SK-N-SH treated with all-trans-retinoic acid at 6 μM for 48 hours (cell line): Measurements from ENCODE around the gene KDM5A.
"Not testable (repeated sequence)": the region's sequence is repeated elsewhere in the genome, so short reads cannot be mapped to it uniquely, and the experiment has no call there.

Experiments used
- ATAC-seq: fragments of 200-7000 bp; cut with Tn5 transposase; 3 replicates; pipeline ENCODE4 v1.9.1; 2020; ENCODE audit warnings: mild to moderate bottlenecking, moderate library complexity
- BACH2 ChIP-seq: fragments of 250-450 bp; sonication (Bioruptor Pico); IDR thresholded peaks from 2 replicates; pipeline ENCODE4 v1.9.0; 2021; ENCODE audit warnings: mild to moderate bottlenecking, borderline replicate concordance
- CSDC2 ChIP-seq: fragments of 250-450 bp; sonication (Bioruptor Pico); IDR thresholded peaks from 2 replicates; pipeline ENCODE4 v1.5.0; 2020; ENCODE audit warnings: mild to moderate bottlenecking, moderate library complexity
- ESRRG ChIP-seq: fragments of 250-450 bp; sonication (Bioruptor Pico); IDR thresholded peaks from 2 replicates; pipeline ENCODE4 v1.6.1; 2021; ENCODE audit warnings: mild to moderate bottlenecking
- GLIS3 ChIP-seq: fragments of 250-450 bp; sonication (Bioruptor Pico); IDR thresholded peaks from 2 replicates; pipeline ENCODE4 v1.5.0; 2020; ENCODE audit warnings: mild to moderate bottlenecking, moderate library complexity
- ISL1 ChIP-seq: fragments of 250-450 bp; sonication (Bioruptor Pico); IDR thresholded peaks from 2 replicates; pipeline ENCODE4 v2.1.2; 2022; ENCODE audit warnings: mild to moderate bottlenecking, moderate library complexity
- OSR1 ChIP-seq: fragments of 250-450 bp; sonication (Bioruptor Pico); IDR thresholded peaks from 2 replicates; pipeline ENCODE4 v1.8.0; 2022; ENCODE audit warnings: moderate library complexity, mild to moderate bottlenecking, inconsistent platforms
- PPARA ChIP-seq: fragments of 250-450 bp; sonication (Bioruptor Pico); IDR thresholded peaks from 2 replicates; pipeline ENCODE4 v1.5.0; 2020; ENCODE audit warnings: mild to moderate bottlenecking, borderline replicate concordance
- RARB ChIP-seq: fragments of 250-450 bp; sonication (Bioruptor Pico); IDR thresholded peaks from 2 replicates; pipeline ENCODE4 v1.8.0; 2021; ENCODE audit warnings: mild to moderate bottlenecking, moderate library complexity
- TCF4 ChIP-seq: fragments of 250-450 bp; sonication (Bioruptor Pico); IDR thresholded peaks from 2 replicates; pipeline ENCODE4 v1.8.0; 2021; ENCODE audit warnings: mild to moderate bottlenecking, moderate library complexity, borderline replicate concordance
- TOX ChIP-seq: fragments of 250-450 bp; sonication (Bioruptor Pico); IDR thresholded peaks from 2 replicates; pipeline ENCODE4 v1.8.0; 2021; ENCODE audit warnings: mild to moderate bottlenecking, moderate library complexity, borderline replicate concordance
- ZFP3 ChIP-seq: fragments of 250-450 bp; sonication (Bioruptor Pico); IDR thresholded peaks from 2 replicates; pipeline ENCODE4 v1.5.0; 2020; ENCODE audit warnings: mild to moderate bottlenecking, moderate library complexity
- ZNF565 ChIP-seq: fragments of 450-650 bp; formaldehyde crosslinking; conservative IDR thresholded peaks from 2 replicates; pipeline ENCODE4 v1.5.0; 2020; ENCODE audit warnings: low read depth, mild to moderate bottlenecking, moderate library complexity
- ZNF70 ChIP-seq: fragments of 450-650 bp; formaldehyde crosslinking; IDR thresholded peaks from 2 replicates; pipeline ENCODE4 v1.5.0; 2020; ENCODE audit warnings: mild to moderate bottlenecking, moderate library complexity
- ZNF8 ChIP-seq: fragments of 450-650 bp; formaldehyde crosslinking; IDR thresholded peaks from 2 replicates; pipeline ENCODE4 v1.5.0; 2020; ENCODE audit warnings: mild to moderate bottlenecking, moderate library complexity
- TF ChIP-seq, protein P1 (sequence below): fragments of 250-450 bp; sonication (Bioruptor Pico); IDR thresholded peaks from 2 replicates; pipeline ENCODE4 v1.8.0; 2020; ENCODE audit warnings: mild to moderate bottlenecking, moderate library complexity, borderline replicate concordance
- TF ChIP-seq, protein P2 (sequence below): fragments of 250-450 bp; sonication (Bioruptor Pico); IDR thresholded peaks from 2 replicates; pipeline ENCODE4 v1.5.1; 2021; ENCODE audit warnings: mild to moderate bottlenecking, moderate library complexity
- TF ChIP-seq, protein P3 (sequence below): fragments of 250-450 bp; sonication (Bioruptor Pico); IDR thresholded peaks from 2 replicates; pipeline ENCODE4 v1.5.0; 2020; ENCODE audit warnings: mild to moderate bottlenecking, moderate library complexity

KDM5A gene

DNA sequence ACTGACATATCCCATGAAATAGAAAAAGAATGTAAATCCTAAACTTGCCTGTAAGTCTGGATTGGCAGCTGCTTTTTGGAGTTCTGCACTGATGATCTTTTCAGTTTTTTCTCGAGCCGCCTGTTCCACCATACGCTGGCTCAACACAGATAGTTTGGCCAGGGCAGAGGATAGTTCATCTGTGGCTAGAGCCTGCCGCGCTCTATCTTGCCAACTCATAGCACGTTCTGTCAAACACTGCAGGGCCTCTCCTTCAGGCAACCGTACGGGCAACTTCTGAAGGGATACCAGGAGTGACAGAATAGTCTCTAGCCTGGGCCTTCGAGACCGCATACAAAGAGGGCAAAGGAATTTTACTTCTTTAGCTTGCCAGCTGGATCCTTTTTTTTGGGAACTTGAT lies 81.7 kb downstream of the KDM5A start (continued):
- TF ChIP-seq, protein P1, sequence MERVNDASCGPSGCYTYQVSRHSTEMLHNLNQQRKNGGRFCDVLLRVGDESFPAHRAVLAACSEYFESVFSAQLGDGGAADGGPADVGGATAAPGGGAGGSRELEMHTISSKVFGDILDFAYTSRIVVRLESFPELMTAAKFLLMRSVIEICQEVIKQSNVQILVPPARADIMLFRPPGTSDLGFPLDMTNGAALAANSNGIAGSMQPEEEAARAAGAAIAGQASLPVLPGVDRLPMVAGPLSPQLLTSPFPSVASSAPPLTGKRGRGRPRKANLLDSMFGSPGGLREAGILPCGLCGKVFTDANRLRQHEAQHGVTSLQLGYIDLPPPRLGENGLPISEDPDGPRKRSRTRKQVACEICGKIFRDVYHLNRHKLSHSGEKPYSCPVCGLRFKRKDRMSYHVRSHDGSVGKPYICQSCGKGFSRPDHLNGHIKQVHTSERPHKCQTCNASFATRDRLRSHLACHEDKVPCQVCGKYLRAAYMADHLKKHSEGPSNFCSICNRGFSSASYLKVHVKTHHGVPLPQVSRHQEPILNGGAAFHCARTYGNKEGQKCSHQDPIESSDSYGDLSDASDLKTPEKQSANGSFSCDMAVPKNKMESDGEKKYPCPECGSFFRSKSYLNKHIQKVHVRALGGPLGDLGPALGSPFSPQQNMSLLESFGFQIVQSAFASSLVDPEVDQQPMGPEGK, result no peak
- TF ChIP-seq, protein P2, sequence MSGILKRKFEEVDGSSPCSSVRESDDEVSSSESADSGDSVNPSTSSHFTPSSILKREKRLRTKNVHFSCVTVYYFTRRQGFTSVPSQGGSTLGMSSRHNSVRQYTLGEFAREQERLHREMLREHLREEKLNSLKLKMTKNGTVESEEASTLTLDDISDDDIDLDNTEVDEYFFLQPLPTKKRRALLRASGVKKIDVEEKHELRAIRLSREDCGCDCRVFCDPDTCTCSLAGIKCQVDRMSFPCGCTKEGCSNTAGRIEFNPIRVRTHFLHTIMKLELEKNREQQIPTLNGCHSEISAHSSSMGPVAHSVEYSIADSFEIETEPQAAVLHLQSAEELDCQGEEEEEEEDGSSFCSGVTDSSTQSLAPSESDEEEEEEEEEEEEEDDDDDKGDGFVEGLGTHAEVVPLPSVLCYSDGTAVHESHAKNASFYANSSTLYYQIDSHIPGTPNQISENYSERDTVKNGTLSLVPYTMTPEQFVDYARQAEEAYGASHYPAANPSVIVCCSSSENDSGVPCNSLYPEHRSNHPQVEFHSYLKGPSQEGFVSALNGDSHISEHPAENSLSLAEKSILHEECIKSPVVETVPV (CRISPR knock-in tag), result no peak
- TF ChIP-seq, protein P3, sequence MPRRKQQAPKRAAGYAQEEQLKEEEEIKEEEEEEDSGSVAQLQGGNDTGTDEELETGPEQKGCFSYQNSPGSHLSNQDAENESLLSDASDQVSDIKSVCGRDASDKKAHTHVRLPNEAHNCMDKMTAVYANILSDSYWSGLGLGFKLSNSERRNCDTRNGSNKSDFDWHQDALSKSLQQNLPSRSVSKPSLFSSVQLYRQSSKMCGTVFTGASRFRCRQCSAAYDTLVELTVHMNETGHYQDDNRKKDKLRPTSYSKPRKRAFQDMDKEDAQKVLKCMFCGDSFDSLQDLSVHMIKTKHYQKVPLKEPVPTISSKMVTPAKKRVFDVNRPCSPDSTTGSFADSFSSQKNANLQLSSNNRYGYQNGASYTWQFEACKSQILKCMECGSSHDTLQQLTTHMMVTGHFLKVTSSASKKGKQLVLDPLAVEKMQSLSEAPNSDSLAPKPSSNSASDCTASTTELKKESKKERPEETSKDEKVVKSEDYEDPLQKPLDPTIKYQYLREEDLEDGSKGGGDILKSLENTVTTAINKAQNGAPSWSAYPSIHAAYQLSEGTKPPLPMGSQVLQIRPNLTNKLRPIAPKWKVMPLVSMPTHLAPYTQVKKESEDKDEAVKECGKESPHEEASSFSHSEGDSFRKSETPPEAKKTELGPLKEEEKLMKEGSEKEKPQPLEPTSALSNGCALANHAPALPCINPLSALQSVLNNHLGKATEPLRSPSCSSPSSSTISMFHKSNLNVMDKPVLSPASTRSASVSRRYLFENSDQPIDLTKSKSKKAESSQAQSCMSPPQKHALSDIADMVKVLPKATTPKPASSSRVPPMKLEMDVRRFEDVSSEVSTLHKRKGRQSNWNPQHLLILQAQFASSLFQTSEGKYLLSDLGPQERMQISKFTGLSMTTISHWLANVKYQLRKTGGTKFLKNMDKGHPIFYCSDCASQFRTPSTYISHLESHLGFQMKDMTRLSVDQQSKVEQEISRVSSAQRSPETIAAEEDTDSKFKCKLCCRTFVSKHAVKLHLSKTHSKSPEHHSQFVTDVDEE (CRISPR knock-in tag), result no peak
- TF ChIP-seq ISL1 (CRISPR knock-in tag), result no peak

DNA sequence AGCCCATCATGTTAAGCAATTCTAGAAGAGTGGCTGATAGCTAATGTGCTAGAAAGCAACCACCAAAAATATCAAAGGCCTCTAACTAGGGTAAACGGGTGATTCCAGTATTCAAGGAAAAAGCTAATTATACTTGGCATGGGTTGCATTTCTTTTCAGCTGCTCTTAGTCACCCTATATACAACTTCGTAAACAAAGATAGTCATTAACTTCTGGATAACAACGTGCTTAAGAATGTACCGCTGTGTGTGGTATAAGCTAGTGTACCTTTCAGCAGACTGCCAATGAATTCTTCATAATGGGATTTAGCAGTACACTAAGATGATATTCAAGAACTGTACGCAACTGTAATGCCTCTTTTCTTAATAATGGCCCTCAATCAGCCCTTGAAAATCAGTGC lies 84.3 kb downstream of the KDM5A start:
- no peak for TF ChIP-seq RARB (CRISPR knock-in tag)
- no peak for TF ChIP-seq ZFP3 (CRISPR knock-in tag)
- no peak for TF ChIP-seq ZNF8 (CRISPR knock-in tag)
- no peak for TF ChIP-seq BACH2 (CRISPR knock-in tag)
- TF ChIP-seq ISL1 (CRISPR knock-in tag), result no peak
- no peak for TF ChIP-seq TOX (CRISPR knock-in tag)
- ATAC-seq, result no peak

DNA sequence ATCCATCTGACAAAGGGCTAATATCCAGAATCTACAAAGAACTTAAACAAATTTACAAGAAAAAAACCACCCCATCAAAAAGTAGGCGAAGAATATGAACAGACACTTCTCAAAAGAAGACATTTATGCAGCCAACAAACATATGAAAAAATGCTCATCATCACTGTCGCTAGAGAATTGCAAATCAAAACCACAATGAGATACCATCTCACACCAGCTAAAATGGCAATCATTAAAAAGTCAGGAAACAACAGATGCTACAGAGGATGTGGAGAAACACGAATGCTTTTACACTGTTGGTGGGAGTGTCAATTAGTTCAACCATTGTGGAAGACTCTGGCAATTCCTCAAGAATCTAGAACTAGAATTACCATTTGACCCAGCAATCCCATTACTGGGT lies 86.4 kb downstream of the KDM5A start:
- ATAC-seq, result not testable (repeated sequence)

DNA sequence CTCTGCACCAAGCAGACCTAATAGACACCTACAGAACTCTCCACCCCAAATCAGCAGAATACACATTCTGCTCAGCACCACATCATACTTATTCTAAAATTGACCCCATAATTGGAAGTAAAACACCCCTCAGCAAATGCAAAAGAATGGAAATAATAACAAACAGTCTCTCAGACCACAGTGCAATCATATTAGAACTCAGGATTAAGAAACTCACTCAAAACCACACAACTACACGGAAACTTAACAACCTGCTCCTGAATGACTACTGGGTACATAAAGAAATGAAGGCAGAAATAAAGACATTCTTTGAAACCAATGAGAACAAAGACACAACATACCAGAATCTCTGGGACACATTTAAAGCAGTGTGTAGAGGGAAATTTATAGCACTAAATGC lies 89.0 kb downstream of the KDM5A start:
- ATAC-seq, result not testable (repeated sequence)

DNA sequence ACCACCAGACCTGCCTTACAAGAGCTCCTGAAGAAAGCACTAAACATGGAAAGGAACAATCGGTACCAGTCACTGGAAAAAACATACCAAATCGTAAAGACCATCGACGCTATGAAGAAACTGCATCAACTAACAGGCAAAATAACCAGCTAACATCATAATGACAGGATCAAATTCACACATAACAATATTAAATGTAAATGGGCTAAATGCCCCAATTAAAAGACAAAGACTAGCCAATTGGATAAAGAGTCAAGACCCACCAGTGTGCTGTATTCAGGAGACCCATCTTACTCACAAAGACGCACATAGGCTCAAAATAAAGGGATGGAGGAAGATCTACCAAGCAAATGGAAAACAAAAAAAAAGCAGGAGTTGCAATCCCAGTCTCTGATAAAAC lies 89.6 kb downstream of the KDM5A start:
- ATAC-seq, result not testable (repeated sequence)

DNA sequence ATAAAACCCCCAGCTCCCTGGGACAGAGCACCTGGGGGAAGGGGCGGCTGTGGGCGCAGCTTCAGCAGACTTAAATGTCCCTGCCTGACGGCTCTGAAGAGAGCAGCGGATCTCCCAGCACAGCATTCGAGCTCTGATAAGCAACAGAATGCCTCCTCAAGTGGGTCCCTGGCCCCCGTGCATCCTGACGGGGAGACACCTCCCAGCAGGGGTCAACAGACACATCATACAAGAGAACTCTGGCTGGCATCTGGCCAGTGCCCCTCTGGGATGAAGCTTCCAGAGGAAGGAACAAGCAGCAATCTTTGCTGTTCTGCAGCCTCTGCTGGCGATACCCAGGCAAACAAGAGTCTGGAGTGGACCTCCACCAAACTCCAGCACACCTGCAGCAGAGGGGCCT lies 91.1 kb downstream of the KDM5A start:
- not testable (repeated sequence) for ATAC-seq

DNA sequence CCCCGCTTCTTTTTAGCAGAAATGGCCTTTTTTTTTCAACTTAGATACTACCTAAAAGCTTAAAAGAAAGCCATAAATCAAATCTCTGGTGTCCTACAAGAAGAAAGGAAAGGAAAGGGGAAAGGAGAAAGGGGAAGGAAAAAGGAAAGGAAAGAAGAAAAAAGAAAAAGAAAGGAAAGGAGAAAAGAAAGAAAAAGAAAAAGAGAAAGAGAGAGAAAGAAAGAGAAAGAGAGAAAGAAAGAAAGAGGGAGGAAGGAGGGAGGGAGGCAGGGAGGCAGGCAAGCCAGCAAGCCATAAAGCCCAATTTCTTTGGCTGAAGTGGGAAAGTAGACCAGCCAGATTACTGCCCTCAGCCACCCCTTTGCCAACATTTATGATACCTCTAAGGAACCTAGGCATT lies 94.0 kb downstream of the KDM5A start:
- ATAC-seq, result no peak

DNA sequence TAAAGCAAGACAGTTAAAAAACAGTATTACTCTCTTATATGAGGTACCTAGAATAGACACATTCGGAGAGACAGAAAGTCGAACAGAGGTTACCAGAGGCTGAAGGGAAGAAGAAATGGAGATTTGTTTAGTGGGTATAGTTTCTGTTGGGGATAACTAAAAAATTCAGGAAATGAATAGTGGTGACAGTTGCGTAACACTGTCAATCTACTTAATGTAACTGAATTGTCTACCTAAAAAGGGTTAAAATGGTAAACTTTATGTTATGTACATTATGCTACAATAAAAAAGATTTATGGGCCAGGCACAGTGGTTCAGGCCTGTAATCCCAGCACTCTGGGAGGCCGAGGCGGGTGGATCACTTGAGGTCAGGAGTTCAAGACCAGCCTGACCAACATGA lies 95.9 kb downstream of the KDM5A start:
- no peak for ATAC-seq
- TF ChIP-seq BACH2 (CRISPR knock-in tag) (no peak), ZNF70 (no peak), OSR1 (CRISPR knock-in tag) (no peak)
- TF ChIP-seq, protein P2 (CRISPR knock-in tag), result no peak

More for the DNA sequence above, 94.0 kb downstream of the KDM5A start:
- TF ChIP-seq ZFP3 (CRISPR knock-in tag), result no peak
- TF ChIP-seq BACH2 (CRISPR knock-in tag), result no peak
- TF ChIP-seq CSDC2 (CRISPR knock-in tag), result no peak
- TF ChIP-seq ZNF8 (CRISPR knock-in tag), result no peak
- no peak for TF ChIP-seq ZNF565 (CRISPR knock-in tag)
- no peak for TF ChIP-seq ESRRG (CRISPR knock-in tag)
- TF ChIP-seq RARB (CRISPR knock-in tag), result no peak
- TF ChIP-seq GLIS3 (CRISPR knock-in tag), result no peak
- TF ChIP-seq TCF4 (CRISPR knock-in tag), result no peak
- TF ChIP-seq, protein P2 (CRISPR knock-in tag), result no peak
- no peak for TF ChIP-seq PPARA (CRISPR knock-in tag)
